HTERT RPE-1 (cell line): ENCODE data around the gene NCKAP5.
"Not testable (repeated sequence)": the region's sequence is repeated elsewhere in the genome, so short reads cannot be mapped to it uniquely, and the experiment has no call there.

Experiments used
- in situ Hi-C: fragments of 300-500 bp; cut with MboI; formaldehyde crosslinking; loops from 4 replicates; pipeline ENCODE4 v1.14.3; 2020; ENCODE audit warnings: low sequenced_read_pairs

Gene NCKAP5

DNA sequence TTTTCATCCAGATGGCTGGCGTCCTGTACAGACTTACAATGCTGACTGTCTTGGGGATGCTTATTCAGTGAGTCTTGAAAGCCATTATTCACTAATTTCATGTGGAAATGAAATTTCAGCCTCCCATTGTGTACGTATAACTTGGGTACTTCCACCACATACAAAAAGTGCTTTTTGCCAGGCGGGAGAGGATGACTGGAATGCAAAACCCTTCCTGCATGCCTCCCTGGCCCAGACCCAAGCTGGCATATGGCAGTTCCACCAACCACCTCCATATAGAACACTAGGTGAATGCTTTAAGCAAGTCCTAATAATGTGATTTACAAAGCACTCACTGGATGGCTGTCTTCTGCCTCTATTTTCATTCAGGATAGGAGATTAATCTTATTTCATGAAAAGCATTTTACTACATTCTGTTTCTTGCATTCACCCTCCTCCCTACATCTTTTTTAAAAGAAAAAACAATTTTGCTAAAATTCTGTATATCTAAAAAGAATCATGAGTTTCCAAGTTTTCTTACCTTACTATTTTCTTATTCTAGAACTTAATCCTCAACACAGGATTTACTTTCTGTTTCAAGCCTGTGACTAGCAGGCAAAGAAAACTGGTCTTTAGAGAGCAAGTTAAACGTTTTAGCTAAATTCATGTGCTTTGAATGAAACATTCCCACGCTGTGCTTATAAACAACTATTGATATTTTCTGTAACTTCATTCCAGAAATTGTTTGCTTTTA is 327.6 kb downstream of the NCKAP5 start:
- in situ Hi-C loops = no loop called here

DNA sequence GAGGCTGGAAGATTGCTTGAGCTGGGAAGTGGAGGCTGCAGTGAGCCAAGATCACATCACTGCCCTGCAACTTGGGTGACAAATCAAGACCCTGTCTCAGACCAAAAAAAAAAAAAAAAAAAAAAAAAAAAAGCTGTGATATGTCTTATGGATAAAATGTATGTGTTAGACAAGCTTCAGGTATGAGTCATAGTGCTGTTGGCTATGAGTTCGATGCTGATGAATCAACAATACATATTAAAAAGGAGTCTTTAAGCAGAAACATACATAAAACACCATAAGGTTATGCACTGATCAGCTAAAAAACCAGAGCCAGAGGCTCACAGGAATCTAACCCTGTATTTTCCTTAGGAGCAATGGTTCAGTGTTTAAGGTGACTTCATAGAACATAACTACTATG is 332.3 kb downstream of the NCKAP5 start:
- in situ Hi-C loops = no loop called here

GRCh38 chr2:133232556-133232955 is 335.7 kb downstream of the NCKAP5 start:
- in situ Hi-C loops = no loop called here

DNA sequence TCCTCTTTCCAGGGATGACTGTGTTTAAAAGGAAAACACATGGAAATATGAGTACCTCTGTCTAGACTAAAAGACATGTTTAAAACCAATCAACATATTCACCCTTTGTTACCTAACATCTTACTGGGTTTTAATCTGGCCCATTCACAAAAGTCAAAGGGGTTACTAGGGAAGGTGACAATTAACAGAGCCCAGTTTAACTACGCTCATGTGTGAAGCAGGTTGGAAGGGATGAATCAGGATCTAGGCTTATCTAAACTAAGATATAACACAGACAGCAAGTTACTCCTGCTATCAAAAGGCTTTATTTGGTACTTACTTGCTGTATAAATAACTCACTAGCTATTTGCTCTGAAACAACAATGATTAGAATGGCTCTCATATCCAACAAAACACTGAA is 337.0 kb downstream of the NCKAP5 start:
- in situ Hi-C loops = no loop called here

DNA sequence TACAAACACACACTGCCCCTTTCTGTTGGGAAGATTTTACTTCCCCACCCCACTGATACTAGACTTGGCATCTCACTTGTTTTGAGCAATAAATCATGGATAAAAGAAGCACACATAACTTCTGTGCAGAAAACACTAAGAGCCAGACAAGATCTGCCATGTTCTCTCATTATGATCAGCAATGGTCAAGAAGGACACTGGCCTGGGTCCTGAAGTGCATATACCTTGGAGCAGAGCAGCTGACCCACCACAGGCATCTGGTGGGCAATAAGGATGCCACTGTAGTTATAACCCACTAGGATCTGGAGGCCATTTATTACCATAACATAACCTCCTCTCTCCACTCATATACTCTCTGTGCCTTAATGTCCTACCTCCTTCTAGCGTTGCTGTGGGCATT is 338.3 kb downstream of the NCKAP5 start:
- in situ Hi-C loops = no loop called here

GRCh38 chr2:133223226-133223625 is 345.0 kb downstream of the NCKAP5 start:
- in situ Hi-C loops = no loop called here

GRCh38 chr2:133221398-133221797 is 346.9 kb downstream of the NCKAP5 start:
- in situ Hi-C loops = no loop called here

GRCh38 chr2:133218204-133218603 is 350.1 kb downstream of the NCKAP5 start:
- in situ Hi-C loops = no loop called here

GRCh38 chr2:133215477-133215876 is 352.8 kb downstream of the NCKAP5 start:
- in situ Hi-C loops = no loop called here

DNA sequence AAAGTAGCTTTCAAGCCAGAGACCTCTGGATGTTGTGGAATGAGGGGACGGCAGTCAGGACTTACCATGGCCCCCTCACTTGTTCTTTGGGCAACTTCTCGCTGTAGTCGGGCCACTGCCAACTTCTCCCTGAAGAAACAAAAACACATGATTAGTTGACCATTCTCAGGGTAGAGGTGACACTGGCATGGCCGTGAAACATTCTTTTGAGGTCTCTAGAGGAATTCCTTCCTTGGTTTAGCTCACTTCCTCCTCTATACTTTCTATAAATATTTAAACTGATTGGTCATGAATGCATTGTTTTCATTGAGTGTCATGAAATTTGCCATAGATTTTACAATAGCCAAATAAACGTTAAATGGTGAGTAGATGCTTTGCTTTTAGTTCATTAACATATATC is 354.6 kb downstream of the NCKAP5 start:
- in situ Hi-C loops = no loop called here

DNA sequence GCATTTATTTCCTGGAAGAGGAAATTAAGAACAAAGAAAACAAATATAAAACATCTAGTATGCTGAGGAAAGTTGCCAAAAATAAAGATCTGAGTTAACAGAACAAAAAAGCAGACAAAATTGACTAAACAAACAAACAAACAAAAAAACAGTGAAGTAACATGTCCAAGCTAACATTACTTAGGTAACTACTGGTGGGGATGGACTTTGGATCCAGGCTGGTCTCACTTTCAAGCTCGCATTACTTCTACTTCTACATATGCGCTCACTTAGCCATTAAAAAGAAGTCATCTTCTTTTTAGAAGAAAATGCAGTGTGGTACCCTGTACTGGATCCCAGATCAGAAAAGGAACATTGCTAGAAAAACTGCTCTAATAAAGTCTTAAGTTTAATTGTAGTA is 358.9 kb downstream of the NCKAP5 start:
- in situ Hi-C loops = no loop called here

DNA sequence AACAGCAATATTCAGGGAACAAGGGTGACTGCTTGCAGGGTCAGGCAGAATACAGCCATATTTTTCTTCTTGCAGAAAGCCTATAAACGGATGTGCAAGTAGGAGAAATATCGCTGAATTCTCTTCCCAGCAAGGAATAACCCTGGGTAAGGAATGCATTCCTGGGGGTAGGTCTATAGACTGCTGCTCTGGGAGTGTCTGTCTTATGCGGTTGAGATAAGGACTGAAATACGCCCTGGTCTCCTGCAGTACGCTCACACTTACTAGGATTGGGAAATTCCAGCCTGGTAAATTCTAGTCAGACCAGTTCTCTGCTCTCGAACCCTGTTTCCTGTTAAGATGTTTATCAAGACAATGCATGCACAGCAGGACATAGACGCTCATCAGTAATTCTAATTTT is 361.6 kb downstream of the NCKAP5 start:
- in situ Hi-C loops = not testable (repeated sequence)

- in situ Hi-C loops = no loop called here
These were observed 363.8 kb downstream of the NCKAP5 start for GRCh38 chr2:133204421-133204820.

DNA sequence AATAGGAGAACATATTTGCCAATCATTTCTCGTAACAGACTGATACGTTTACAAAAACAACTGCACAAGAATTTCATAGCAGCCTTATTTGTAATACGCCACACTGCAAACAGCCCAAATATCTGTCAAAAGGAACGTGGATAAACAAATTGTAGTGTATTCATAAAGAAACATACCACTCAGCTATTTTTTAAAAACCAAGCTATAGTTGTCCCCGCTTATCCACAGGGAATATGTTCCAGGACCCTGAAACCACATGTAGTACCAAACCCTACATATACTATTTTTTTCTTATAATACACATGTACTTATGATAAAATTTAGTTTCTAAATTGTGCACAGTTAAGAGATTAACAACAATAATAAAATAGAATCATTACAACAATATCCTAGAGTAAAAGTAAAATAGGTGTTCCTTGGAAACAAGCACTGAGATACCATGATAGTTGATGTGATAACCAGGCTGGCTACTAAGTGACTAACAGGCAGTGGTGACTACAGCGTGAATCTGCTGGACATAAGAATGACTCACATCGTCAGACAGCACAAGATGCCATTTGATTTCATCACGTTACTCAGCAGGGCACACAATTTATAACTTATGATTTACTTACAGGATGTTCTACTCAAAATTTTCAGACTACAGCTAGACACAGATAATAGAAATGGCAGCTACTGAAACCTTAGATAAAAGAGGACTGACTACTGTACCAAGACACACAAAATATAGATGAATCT is 367.4 kb downstream of the NCKAP5 start:
- in situ Hi-C loops = no loop called here

- in situ Hi-C loops = no loop called here
These were observed 369.6 kb downstream of the NCKAP5 start for GRCh38 chr2:133198678-133199077.

DNA sequence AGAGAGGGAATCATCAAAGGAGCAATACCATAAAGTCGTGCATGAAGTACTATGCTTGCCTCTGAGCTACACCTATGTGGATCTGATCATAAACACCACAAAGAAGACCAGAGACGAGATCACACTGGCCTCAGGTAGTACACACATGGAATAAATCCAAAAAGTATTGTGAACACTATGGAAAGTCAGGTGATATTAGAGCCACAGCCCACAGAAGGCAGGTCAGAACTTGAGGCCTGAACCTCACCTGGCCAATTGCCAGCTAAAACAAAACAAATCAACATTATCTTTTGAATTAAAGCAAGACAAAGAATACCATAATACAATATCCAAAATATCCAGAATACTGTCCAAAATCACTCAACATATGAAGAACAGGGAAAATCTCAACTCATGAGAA is 371.1 kb downstream of the NCKAP5 start:
- in situ Hi-C loops = no loop called here

DNA sequence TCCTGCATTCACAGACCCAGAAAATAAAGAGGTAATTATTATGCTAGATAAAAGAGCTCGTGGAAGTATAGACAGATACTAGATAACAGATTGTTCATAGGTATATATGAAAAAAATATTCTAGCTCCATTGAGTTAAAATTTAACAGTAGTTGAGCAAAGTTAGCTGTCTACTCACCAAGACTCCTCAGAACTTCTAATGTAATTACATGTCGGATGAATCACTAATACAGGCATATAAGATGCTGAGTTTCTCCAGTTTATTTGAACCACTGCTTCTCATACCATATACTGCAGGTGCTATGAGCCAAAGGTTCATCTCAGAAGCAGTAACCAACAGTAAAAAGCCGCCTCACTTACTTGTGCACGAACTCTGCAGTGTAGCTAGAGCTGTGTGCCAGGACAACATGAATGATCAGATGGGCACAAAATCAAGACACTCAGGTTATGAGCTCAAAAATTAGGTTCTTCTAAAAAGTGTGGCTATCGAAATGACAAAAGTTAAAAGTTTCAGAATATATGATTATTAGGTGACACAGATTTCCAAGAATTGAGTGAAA is 373.4 kb downstream of the NCKAP5 start:
- in situ Hi-C loops = no loop called here

- in situ Hi-C loops = no loop called here
These were observed 374.0 kb downstream of the NCKAP5 start for GRCh38 chr2:133194362-133194655.

DNA sequence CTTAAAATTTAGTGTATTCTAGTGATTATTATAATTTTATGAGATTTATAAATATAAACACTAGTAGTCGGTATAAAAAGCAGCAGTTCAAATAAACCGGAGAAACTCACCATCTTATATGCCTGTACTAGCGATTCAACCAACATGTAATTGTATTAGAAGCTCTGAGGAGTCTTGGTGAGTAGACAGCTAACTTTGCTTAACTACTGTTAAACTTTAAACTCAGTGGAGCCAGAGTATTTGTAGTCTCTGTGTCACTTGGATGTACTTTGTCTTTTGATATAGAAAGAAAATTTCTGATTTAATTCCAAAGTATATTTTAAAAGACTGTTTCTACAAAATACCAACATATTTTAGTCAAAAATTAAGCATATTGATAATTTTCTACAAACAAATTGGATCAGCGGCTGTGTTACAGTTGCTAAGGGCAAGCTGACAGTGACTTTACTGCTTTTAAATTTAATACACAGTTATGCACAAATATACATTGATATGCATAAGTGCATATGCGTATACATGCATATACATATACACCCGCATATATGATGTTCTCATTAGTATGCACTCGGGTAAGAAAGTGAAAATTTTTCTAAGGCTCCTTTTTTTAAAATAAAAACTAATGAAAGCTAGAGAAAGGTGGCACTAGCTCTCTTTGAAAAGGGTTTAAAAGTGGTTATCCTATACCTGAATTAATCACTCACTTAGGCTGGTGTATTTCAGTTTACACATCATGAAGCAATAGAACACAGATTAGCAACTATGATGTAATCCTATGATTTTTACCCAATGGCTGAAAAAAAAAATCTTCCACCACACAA is 374.5 kb downstream of the NCKAP5 start:
- in situ Hi-C loops = no loop called here

DNA sequence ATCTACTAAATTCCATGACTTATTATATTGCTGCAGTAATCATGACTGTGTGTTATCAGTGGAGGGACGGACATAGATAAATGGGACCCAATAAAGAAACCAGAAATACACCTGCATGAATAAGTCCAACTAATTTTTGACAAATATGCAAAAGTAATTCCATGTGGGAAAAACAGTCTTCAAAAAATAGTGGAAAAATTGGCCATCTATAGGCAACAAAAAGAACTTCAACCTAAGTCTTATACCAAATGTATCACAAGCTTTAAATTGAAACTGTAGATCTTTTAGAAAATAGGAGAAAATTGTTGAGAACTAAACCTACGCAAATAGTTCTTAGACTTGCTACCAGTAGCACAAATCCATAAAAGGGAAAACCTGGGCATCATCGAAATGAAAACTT is 376.2 kb downstream of the NCKAP5 start:
- in situ Hi-C loops = no loop called here

DNA sequence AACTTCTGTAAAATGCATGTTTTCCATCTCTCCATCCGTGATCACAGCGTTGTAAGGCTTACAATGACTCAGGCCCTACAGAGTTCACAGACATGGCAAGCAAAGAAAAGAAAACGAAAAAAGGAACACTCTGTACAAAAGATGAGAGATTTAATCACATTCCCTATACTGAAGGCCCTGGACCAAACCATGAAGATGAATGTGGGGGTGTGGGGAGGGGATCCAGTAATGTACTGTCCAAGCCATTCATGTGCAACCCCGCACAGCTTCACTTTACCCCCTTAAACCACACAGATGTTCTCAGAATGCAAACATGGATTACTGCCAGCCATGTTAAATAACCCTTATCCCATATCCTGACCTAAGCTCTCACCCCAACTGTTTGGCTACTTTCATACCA is 391.1 kb downstream of the NCKAP5 start:
- in situ Hi-C loops = no loop called here

DNA sequence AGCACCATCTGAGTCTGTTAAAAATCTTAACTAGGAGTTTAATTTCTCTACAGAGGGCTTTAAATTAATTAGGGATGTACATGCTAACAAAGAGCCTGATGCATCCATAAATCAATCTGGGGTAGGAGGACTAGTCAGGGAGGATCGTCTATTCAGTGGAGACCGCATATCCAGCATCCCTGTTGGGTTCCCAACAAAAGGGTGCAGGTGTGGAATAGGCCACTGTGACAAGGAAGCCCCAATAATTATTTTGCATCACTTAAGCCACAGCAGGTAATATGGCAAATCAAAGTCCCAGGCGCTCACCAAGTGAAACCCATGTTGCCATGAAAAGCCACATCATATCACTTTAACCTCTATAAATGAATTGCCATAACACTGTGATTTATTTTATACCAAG is 392.3 kb downstream of the NCKAP5 start:
- in situ Hi-C loops = no loop called here
